ENCODE measurements around the gene MRGPRX2. TPM values are rescaled to one million over a fixed set of nuclear protein-coding genes. Genes with fewer than 3 reads are reported as not detected.
A peak's percentile ranks its signal among the peaks of the same experiment; 100 is the strongest.

The MRGPRX2 gene
- total RNA-seq (2014; rRNA removed; shearing (Covaris generic)) (not detected in 2 replicates), polyA plus RNA-seq (2016; fragmentation: Nextera tagmentation; extraction: Ambion mirVana) (not detected in 2 replicates)
- long read RNA-seq, result 0 reads

GRCh38 chr11:19060629-19061028 is at the start of gene MRGPRX2:
TSS of gene MRGPRX2 (minus strand) at chr11:19060717. CDS start at chr11:19056402, 4,315 bp downstream.
- H3F3A ChIP-seq (replicated peaks; ENCODE audit: low read depth), result no peaks in the 10 kb centered on the region
- Mint-ChIP-seq H3K36me3 (ENCODE audit: low read depth) (no peaks in the 10 kb centered on the region), H3K4me3 (no peak within 1 kb of the TSS), H3K27me3 (ENCODE audit: insufficient read depth, low read depth, poor library complexity) (peaks cover 7% of the 10 kb centered on the region), H3K9me3 (no peaks in the 10 kb centered on the region), H3K4me1 (peaks cover 7% of the 10 kb centered on the region; the same call in 2 of the 3 replicates), H3K27ac (no peak within 1 kb of the TSS)
- H3K36me3 ChIP-seq (ENCODE audit: insufficient read depth), result no peaks in the 10 kb centered on the region
- H3K27me3 ChIP-seq (ENCODE audit: insufficient read depth), result no peaks in the 10 kb centered on the region
- DNase-seq (ENCODE audit: low spot score) (no peak), ATAC-seq (no peak)
- H3K4me3 ChIP-seq, result no peak within 1 kb of the TSS
- H2AFZ ChIP-seq, result peak within 1 kb of the TSS; percentile 32; the same call in 1 of the 2 replicates
- H3K9me2 ChIP-seq (ENCODE audit: insufficient read depth), result no peaks in the 10 kb centered on the region
- TF ChIP-seq, protein P1, sequence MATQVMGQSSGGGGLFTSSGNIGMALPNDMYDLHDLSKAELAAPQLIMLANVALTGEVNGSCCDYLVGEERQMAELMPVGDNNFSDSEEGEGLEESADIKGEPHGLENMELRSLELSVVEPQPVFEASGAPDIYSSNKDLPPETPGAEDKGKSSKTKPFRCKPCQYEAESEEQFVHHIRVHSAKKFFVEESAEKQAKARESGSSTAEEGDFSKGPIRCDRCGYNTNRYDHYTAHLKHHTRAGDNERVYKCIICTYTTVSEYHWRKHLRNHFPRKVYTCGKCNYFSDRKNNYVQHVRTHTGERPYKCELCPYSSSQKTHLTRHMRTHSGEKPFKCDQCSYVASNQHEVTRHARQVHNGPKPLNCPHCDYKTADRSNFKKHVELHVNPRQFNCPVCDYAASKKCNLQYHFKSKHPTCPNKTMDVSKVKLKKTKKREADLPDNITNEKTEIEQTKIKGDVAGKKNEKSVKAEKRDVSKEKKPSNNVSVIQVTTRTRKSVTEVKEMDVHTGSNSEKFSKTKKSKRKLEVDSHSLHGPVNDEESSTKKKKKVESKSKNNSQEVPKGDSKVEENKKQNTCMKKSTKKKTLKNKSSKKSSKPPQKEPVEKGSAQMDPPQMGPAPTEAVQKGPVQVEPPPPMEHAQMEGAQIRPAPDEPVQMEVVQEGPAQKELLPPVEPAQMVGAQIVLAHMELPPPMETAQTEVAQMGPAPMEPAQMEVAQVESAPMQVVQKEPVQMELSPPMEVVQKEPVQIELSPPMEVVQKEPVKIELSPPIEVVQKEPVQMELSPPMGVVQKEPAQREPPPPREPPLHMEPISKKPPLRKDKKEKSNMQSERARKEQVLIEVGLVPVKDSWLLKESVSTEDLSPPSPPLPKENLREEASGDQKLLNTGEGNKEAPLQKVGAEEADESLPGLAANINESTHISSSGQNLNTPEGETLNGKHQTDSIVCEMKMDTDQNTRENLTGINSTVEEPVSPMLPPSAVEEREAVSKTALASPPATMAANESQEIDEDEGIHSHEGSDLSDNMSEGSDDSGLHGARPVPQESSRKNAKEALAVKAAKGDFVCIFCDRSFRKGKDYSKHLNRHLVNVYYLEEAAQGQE (IDR thresholded peaks at IDR 0.05; ENCODE audit: unreplicated experiment), result no peak
- TF ChIP-seq EZH2phosphoT487 (IDR thresholded peaks at IDR 0.05; ENCODE audit: unreplicated experiment) (no peak), CREB1 (CRISPR knock-in tag; IDR thresholded peaks at IDR 0.05; ENCODE audit: low read depth) (no peak), ZNF462 (CRISPR knock-in tag; IDR thresholded peaks at IDR 0.05) (no peak), NANOG (IDR thresholded peaks at IDR 0.05; ENCODE audit: borderline replicate concordance) (no peak), ETS1 (IDR thresholded peaks at IDR 0.05) (no peak), JUNB (IDR thresholded peaks at IDR 0.05; ENCODE audit: unreplicated experiment) (no peak), POLR2AphosphoS5 (IDR thresholded peaks at IDR 0.05; ENCODE audit: low read depth) (no peak), EZH2 (IDR thresholded peaks at IDR 0.05; ENCODE audit: low read depth, unreplicated experiment) (no peak), STAT1 (IDR thresholded peaks at IDR 0.05; ENCODE audit: unreplicated experiment) (no peak), ZNF331 (CRISPR knock-in tag; IDR thresholded peaks at IDR 0.05; ENCODE audit: low read depth) (no peak)
- no peaks in the 10 kb centered on the region for H4K20me1 ChIP-seq (replicated peaks; ENCODE audit: insufficient read depth)
- no peak within 1 kb of the TSS for H3K27ac ChIP-seq (ENCODE audit: low read depth)
- no peaks in the 10 kb centered on the region for H3K79me2 ChIP-seq (replicated peaks; ENCODE audit: insufficient read depth)
- no peaks in the 10 kb centered on the region; the same call in 1 of the 2 replicates for H3K4me1 ChIP-seq (ENCODE audit: insufficient read depth)
- H3K4me2 ChIP-seq, result no peak within 1 kb of the TSS
